ENCODE measurements around the gene STXBP5L.
"Not testable (repeated sequence)": the region's sequence is repeated elsewhere in the genome, so short reads cannot be mapped to it uniquely, and the experiment has no call there.

Gene STXBP5L

DNA sequence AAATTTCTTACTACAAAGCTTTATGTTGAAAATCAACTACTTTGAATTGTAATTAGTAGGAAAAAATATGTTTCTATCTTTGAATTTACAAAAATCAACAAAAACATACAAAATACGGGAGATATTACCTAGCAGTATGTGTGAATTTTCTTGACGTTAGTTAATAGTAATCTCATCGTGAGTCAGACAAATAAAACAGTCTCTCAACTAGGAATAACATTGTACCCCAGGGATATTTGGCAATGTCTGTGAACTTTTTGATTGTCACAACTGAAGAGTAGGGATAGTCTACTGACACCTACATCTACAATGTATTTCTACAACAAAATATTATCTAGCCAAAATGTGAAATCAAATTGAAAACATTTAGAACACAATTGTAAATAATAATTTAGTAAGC is 387.4 kb downstream of the STXBP5L start:
- peaks cover 1% of the 10 kb centered on the region for H3K36me3 Mint-ChIP-seq (ENCODE audit: insufficient read depth)
- ATAC-seq (replicated peaks; ENCODE audit: extremely low read depth, poor library complexity, severe bottlenecking) (no peak), DNase-seq (ENCODE audit: low spot score in 2 of 2) (no peak)
- no peak overlapping the region for H3K4me3 Mint-ChIP-seq
- H3K27ac Mint-ChIP-seq (ENCODE audit: low read depth), result no peak overlapping the region
- H3K4me1 Mint-ChIP-seq, result no peaks in the 10 kb centered on the region
- no peaks in the 10 kb centered on the region for H3K27me3 Mint-ChIP-seq
- H3K9me3 Mint-ChIP-seq, result peaks cover 7% of the 10 kb centered on the region

GRCh38 chr3:121295979-121296378 is 388.0 kb downstream of the STXBP5L start:
- Mint-ChIP-seq H3K27ac (ENCODE audit: low read depth) (no peak overlapping the region), H3K27me3 (no peaks in the 10 kb centered on the region), H3K36me3 (ENCODE audit: insufficient read depth) (peaks cover 1% of the 10 kb centered on the region), H3K9me3 (peaks cover 7% of the 10 kb centered on the region), H3K4me1 (no peaks in the 10 kb centered on the region), H3K4me3 (no peak overlapping the region)
- no peak for ATAC-seq (replicated peaks; ENCODE audit: extremely low read depth, poor library complexity, severe bottlenecking)
- DNase-seq (ENCODE audit: low spot score in 2 of 2), result no peak

- H3K36me3 Mint-ChIP-seq (ENCODE audit: insufficient read depth), result no peaks in the 10 kb centered on the region
- DNase-seq (ENCODE audit: low spot score in 2 of 2), result no peak
- H3K4me1 Mint-ChIP-seq, result no peaks in the 10 kb centered on the region
- no peak for ATAC-seq (replicated peaks; ENCODE audit: extremely low read depth, poor library complexity, severe bottlenecking)
- H3K27ac Mint-ChIP-seq (ENCODE audit: low read depth), result no peak overlapping the region
- no peak overlapping the region for H3K4me3 Mint-ChIP-seq
- no peaks in the 10 kb centered on the region for H3K9me3 Mint-ChIP-seq
- H3K27me3 Mint-ChIP-seq, result no peaks in the 10 kb centered on the region
Measured at GRCh38 chr3:121324320-121324719, 416.3 kb downstream of the STXBP5L start.

GRCh38 chr3:121330118-121330517 is 422.1 kb downstream of the STXBP5L start:
- no peak for DNase-seq (ENCODE audit: low spot score in 2 of 2)
- Mint-ChIP-seq H3K4me1 (no peaks in the 10 kb centered on the region), H3K27ac (ENCODE audit: low read depth) (no peak overlapping the region), H3K36me3 (ENCODE audit: insufficient read depth) (no peaks in the 10 kb centered on the region), H3K4me3 (no peak overlapping the region), H3K27me3 (peaks cover 15% of the 10 kb centered on the region), H3K9me3 (no peaks in the 10 kb centered on the region)
- ATAC-seq (replicated peaks; ENCODE audit: extremely low read depth, poor library complexity, severe bottlenecking), result no peak

GRCh38 chr3:121330634-121331033 is 422.6 kb downstream of the STXBP5L start:
- no peak for DNase-seq (ENCODE audit: low spot score in 2 of 2)
- Mint-ChIP-seq H3K4me3 (no peak overlapping the region), H3K9me3 (no peaks in the 10 kb centered on the region), H3K36me3 (ENCODE audit: insufficient read depth) (no peaks in the 10 kb centered on the region), H3K27ac (ENCODE audit: low read depth) (no peak overlapping the region), H3K4me1 (no peaks in the 10 kb centered on the region), H3K27me3 (peaks cover 15% of the 10 kb centered on the region)
- ATAC-seq (replicated peaks; ENCODE audit: extremely low read depth, poor library complexity, severe bottlenecking), result no peak

DNA sequence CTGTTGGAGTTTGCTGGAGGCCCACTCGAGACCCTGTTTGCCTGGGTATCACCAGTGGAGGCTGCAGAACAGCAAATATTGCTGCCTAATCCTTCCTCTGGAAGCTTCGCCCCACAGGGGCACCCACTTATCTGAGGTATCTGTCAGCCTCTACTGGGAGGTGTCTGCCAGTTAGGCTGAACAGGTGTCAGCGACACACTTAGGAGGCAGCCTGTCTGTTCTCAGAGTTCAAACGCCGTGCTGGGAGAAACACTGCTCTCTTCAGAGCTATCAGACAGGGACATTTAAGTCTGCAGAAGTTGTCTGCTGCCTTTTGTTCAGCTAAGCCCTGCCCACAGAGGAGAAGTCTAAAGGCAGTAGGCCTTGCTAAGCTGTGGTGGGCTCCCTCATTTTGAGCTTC is 448.0 kb downstream of the STXBP5L start:
- H3K27ac Mint-ChIP-seq (ENCODE audit: low read depth); H3K4me3 Mint-ChIP-seq; DNase-seq (ENCODE audit: low spot score in 2 of 2); ATAC-seq (replicated peaks; ENCODE audit: extremely low read depth, poor library complexity, severe bottlenecking); H3K27me3 Mint-ChIP-seq; H3K36me3 Mint-ChIP-seq (ENCODE audit: insufficient read depth); H3K4me1 Mint-ChIP-seq: not testable (repeated sequence)
- peaks cover 30% of the 10 kb centered on the region for H3K9me3 Mint-ChIP-seq

DNA sequence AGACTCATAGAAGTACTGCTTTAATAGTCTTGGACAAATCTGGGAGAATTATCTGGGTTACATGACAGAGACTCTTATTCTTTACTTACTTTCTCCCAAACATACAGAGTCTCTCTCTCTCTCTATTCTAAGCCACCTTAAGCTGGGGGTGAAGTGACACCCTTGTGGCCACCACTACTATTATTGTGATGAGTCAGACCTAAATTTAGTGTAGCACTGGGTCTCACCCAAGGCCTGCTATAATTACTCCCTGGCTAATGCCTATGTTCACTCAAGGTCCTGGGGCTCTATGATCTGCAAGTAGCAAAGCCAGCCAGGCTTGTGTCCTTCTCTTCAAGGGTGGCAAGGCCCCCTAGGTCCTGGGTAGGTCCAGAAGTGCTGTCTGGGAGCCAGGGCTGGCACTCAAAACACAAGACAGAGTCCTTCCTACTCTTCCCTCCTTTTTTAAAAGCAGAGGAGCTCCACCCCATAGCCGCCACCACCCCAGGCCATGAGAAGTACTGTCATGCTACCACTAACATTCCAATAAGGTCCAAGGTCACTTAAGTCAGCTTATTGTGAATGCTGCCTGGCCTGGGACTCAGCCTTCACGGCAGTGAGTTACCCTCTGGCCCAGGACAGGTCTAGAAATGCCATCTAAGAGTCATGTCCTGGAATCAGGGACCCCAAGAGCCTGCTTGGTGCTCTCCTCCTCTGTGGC is 454.2 kb downstream of the STXBP5L start:
- ATAC-seq (replicated peaks; ENCODE audit: extremely low read depth, poor library complexity, severe bottlenecking), result no peak
- DNase-seq (ENCODE audit: low spot score in 2 of 2), result no peak
- Mint-ChIP-seq H3K27me3 (no peaks in the 10 kb centered on the region), H3K36me3 (ENCODE audit: insufficient read depth) (no peaks in the 10 kb centered on the region), H3K27ac (ENCODE audit: low read depth) (no peak overlapping the region), H3K9me3 (peaks cover 17% of the 10 kb centered on the region), H3K4me3 (no peak overlapping the region), H3K4me1 (no peaks in the 10 kb centered on the region)

- not testable (repeated sequence) for ATAC-seq (replicated peaks; ENCODE audit: extremely low read depth, poor library complexity, severe bottlenecking); H3K9me3 Mint-ChIP-seq; DNase-seq (ENCODE audit: low spot score in 2 of 2); H3K4me3 Mint-ChIP-seq; H3K27ac Mint-ChIP-seq (ENCODE audit: low read depth); H3K4me1 Mint-ChIP-seq; H3K36me3 Mint-ChIP-seq (ENCODE audit: insufficient read depth)
- peaks cover 42% of the 10 kb centered on the region for H3K27me3 Mint-ChIP-seq
Measured at GRCh38 chr3:121388308-121388707, 480.3 kb downstream of the STXBP5L start.

GRCh38 chr3:121395967-121396366 is 488.0 kb downstream of the STXBP5L start:
- not testable (repeated sequence) for H3K4me3 Mint-ChIP-seq; H3K4me1 Mint-ChIP-seq; H3K36me3 Mint-ChIP-seq (ENCODE audit: insufficient read depth); H3K27ac Mint-ChIP-seq (ENCODE audit: low read depth); DNase-seq (ENCODE audit: low spot score in 2 of 2); H3K9me3 Mint-ChIP-seq; ATAC-seq (replicated peaks; ENCODE audit: extremely low read depth, poor library complexity, severe bottlenecking)
- H3K27me3 Mint-ChIP-seq, result peaks cover 49% of the 10 kb centered on the region

DNA sequence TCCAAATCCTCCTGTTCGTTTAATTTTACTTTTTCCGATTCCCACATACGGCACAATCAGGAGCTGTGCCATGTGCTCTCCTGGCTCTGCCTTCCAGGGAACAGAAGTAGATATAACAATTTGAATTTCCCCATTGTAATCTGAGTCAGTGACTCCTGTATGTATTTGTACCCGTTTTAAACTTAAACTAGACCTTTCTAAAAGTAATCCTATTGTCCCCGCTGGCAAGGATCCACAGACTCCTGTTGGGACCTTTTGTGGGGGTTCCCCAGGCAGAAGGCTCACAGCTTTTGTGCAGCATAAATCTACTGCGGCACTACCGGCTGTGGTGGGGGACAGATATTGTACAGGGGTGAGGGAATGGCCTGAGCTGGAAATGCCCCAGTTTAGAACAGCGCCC is 490.0 kb downstream of the STXBP5L start:
- H3K4me3 Mint-ChIP-seq, result not testable (repeated sequence)

GRCh38 chr3:121399820-121400219 is 491.8 kb downstream of the STXBP5L start:
- Mint-ChIP-seq H3K27me3 (peaks cover 31% of the 10 kb centered on the region), H3K27ac (ENCODE audit: low read depth) (no peak overlapping the region), H3K36me3 (ENCODE audit: insufficient read depth) (no peaks in the 10 kb centered on the region), H3K9me3 (no peaks in the 10 kb centered on the region), H3K4me1 (no peaks in the 10 kb centered on the region), H3K4me3 (no peak overlapping the region)
- no peak for ATAC-seq (replicated peaks; ENCODE audit: extremely low read depth, poor library complexity, severe bottlenecking)
- DNase-seq (ENCODE audit: low spot score in 2 of 2), result no peak

More for the DNA sequence above, 490.0 kb downstream of the STXBP5L start:
- not testable (repeated sequence) for ATAC-seq (replicated peaks; ENCODE audit: extremely low read depth, poor library complexity, severe bottlenecking); H3K27ac Mint-ChIP-seq (ENCODE audit: low read depth); H3K4me1 Mint-ChIP-seq; H3K9me3 Mint-ChIP-seq; DNase-seq (ENCODE audit: low spot score in 2 of 2); H3K36me3 Mint-ChIP-seq (ENCODE audit: insufficient read depth)
- peaks cover 38% of the 10 kb centered on the region for H3K27me3 Mint-ChIP-seq

GRCh38 chr3:121405631-121406030 is 497.6 kb downstream of the STXBP5L start:
- no peaks in the 10 kb centered on the region for H3K4me1 Mint-ChIP-seq
- no peak for DNase-seq (ENCODE audit: low spot score in 2 of 2)
- no peaks in the 10 kb centered on the region for H3K9me3 Mint-ChIP-seq
- H3K27ac Mint-ChIP-seq (ENCODE audit: low read depth), result no peak overlapping the region
- no peak for ATAC-seq (replicated peaks; ENCODE audit: extremely low read depth, poor library complexity, severe bottlenecking)
- no peaks in the 10 kb centered on the region for H3K27me3 Mint-ChIP-seq
- no peaks in the 10 kb centered on the region for H3K36me3 Mint-ChIP-seq (ENCODE audit: insufficient read depth)
- no peak overlapping the region for H3K4me3 Mint-ChIP-seq

DNA sequence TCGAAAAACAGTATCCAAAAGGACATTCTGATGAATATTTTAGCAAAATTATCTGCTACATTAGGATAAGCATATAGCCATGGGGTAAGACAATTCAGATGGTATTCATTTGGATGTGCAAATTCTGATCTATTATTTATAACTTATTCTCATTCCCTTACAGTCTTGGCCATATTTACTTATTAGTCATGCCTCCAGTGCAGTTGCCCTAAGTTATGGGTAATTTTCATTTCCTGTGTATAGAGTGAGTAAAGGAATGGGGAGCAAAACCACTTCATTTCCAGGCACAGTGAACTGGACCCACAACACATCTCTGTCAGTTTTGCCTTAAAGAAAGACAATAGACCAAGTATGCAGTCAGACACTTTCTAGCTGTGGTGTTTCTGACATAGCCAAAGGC is 503.5 kb downstream of the STXBP5L start:
- ATAC-seq (replicated peaks; ENCODE audit: extremely low read depth, poor library complexity, severe bottlenecking), result no peak
- Mint-ChIP-seq H3K4me3 (no peak overlapping the region), H3K9me3 (no peaks in the 10 kb centered on the region), H3K27ac (ENCODE audit: low read depth) (no peak overlapping the region), H3K36me3 (ENCODE audit: insufficient read depth) (no peaks in the 10 kb centered on the region), H3K27me3 (no peaks in the 10 kb centered on the region), H3K4me1 (no peaks in the 10 kb centered on the region)
- no peak for DNase-seq (ENCODE audit: low spot score in 2 of 2)
